HG03469 (cell line): Measurements from ENCODE around the gene SEPHS1.
"Not testable (repeated sequence)": the region's sequence is repeated elsewhere in the genome, so short reads cannot be mapped to it uniquely, and the experiment has no call there.

Experiments used
- ATAC-seq: cut with Tn5 transposase; IDR thresholded peaks from one replicate; pipeline ENCODE4 v1.9.1; 2021; ENCODE audit warnings: mild to moderate bottlenecking, moderate library complexity, moderate number of reproducible peaks; ENCODE audit not compliant: unreplicated experiment

SEPHS1 gene

GRCh38 chr10:13291821-13292773 lies 56.0 kb downstream of the SEPHS1 start:
- no peak for ATAC-seq

DNA sequence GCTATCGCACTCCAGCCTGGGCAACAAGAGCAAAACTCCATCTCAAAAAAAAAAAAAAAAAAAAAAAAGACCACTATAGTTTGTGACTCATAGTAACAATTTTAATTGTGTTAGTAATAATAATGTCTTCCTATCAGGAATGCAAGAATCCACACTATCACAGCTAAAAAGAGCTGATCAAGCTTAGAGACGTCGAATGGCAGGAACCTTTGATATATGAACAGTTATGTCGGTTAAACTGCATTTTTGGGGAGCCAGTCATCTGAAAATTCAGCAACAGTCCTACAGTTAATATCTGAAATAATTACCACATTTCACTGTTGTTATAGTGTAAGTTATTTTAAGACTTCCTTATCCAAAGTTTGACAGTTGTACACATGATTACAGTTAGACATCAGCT lies 57.0 kb downstream of the SEPHS1 start:
- ATAC-seq, result no peak

- no peak for ATAC-seq
These were observed 64.0 kb downstream of the SEPHS1 start for GRCh38 chr10:13284050-13284449.

- ATAC-seq, result not testable (repeated sequence)
These were observed 65.7 kb downstream of the SEPHS1 start for GRCh38 chr10:13282348-13282747.

GRCh38 chr10:13276749-13277365 lies 71.2 kb downstream of the SEPHS1 start:
- no peak for ATAC-seq

GRCh38 chr10:13276146-13276545 lies 71.9 kb downstream of the SEPHS1 start:
- ATAC-seq, result not testable (repeated sequence)

DNA sequence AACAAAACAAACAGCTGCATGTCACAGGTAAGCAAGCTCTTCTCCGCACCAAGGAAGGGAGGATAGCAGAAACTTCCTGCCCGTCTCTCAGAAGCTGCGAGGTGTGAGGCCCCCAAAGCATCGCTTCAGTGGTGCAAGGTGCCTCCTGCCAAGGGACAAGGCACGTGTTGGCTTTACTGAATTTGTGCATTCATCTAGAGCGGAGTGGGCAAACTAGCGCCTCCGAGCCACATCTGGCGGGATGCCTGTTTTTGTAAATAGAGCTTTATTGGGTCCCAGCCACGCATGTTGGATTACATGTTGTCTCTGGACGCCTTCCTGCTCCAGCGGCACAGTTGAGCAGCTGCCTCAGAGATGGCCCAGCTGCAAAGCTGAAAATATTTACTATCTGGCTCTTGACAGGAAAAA lies 75.9 kb downstream of the SEPHS1 start:
- no peak for ATAC-seq

DNA sequence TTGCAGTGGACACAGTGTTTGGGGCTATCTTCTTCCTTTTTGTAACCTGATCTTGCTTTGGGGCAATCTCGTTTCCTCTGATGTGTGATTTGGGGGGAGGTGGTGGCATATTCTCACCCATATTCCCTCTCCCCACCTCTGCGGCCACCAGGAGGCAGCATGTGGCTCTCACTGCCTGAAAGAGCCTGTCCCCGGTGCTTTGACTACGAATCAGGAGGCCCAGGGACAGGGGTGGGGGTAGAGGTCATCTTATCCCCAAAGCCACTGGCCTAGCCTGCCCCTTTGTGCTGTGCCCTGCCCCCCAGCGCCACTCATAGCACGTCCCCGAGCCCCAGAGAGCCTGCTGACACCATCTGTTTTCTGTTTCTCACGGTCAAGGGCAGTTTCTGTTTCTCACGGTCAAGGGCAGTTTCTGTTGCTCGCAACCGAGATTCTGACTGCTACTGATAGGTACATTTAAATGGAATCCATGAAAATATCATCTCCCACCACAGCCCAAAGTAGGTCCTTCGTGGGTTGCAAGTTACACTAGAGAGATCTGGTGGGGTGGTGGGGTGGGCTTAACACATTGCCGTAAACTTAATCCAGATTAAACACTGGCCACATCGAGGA lies 76.4 kb downstream of the SEPHS1 start:
- ATAC-seq, result no peak

DNA sequence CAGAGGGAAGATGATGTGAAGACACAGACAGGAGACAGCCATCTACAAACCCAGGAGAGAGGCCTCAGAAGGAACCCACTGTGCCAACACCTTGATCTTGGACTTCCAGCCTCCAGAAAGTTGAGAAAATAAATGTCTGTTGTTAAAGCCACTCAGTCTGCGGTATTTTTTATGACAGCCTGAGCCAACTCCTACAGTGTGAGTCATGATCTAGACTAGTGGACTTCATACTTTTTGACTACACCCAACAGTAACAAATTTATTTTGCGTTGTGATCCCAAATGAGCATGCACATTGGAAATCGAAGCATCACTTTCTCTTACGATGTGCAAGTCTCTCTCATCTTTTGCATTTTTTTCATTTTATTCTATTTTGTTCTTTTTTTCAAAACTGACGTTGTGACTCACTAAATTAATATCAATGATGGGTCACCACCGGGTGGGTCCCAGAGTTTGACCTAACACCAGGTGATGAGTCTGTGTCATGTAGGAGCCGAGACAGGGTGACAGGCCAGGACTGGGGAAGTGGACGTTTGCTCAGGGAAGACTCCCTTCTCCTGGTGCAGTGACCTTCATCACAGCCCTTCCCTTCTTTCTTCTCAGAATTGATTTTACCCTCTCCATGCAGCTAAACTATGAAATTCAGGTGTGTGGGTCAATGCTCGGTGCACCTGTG lies 77.1 kb downstream of the SEPHS1 start:
- no peak for ATAC-seq

DNA sequence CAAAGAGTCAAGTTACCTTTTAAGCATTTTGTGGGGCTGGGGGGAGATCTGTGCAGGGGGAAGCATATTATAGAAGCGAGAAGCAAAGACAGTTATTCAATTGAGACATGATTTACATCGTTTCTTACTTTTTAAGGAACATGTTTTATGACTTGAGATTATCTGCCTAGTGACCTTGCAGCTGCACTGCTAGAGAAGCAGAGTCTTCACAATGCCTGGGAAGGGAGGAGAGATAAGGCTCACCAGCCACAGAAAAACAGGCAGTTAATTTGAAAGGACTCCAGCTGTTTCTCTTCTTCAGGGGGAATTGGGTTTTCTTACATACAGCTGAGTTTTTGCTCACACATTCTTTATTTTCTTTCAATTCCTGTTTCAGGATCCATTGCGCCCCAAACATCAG lies 79.3 kb downstream of the SEPHS1 start:
- ATAC-seq, result no peak

DNA sequence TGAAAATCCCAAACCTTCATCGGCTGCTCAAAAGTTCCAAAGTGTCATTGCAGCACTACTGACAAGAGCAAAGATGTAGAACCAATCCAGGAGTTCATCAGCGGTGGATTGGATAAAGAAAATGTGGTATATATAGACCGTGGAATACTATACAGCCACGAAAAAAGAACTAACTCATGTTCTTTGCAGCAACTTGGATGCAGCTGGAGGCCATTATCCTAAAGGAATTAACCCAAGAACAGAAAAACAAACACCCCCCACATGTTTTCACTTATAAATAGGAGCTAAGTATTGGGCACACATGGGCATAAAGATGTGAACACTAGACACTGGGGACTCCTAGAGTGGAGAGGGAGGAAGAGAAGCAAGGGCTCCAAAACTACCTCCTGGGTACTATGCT lies 79.8 kb downstream of the SEPHS1 start:
- ATAC-seq, result no peak
